SIG-M5 treated with dmso at 0.1 percent for 504 hours (cell line): ENCODE data around the gene KRTAP9-4.
"Not testable (repeated sequence)": the region's sequence is repeated elsewhere in the genome, so short reads cannot be mapped to it uniquely, and the experiment has no call there.

Experiments
- DNase-seq: peaks from one replicate; lab custom pipeline; 2025; ENCODE audit not compliant: unreplicated experiment; lab: John Stamatoyannopoulos, UW

KRTAP9-4 gene

GRCh38 chr17:41249637-41250240, at the start of gene KRTAP9-4:
KRTAP9-4 (plus strand) TSS chr17:41249687; CDS start chr17:41249721, 34 bp downstream.
- not testable (repeated sequence) for DNase-seq

GRCh38 chr17:41211845-41212466, 37.5 kb upstream of the KRTAP9-4 start:
- no peak for DNase-seq

GRCh38 chr17:41212524-41213169, 36.8 kb upstream of the KRTAP9-4 start:
- no peak for DNase-seq

GRCh38 chr17:41215681-41216080, 33.8 kb upstream of the KRTAP9-4 start:
- DNase-seq, result no peak

- DNase-seq, result no peak
Observed at GRCh38 chr17:41223821-41224220, 25.7 kb upstream of the KRTAP9-4 start.

- no peak for DNase-seq
Observed at GRCh38 chr17:41226051-41226450, 23.4 kb upstream of the KRTAP9-4 start.

GRCh38 chr17:41226598-41227095, 22.8 kb upstream of the KRTAP9-4 start, which contains the start of gene KRTAP9-2:
KRTAP9-2 (plus strand) TSS chr17:41226648; CDS start chr17:41226655, 7 bp downstream.
- not testable (repeated sequence) for DNase-seq

GRCh38 chr17:41230094-41230493, 19.4 kb upstream of the KRTAP9-4 start:
- DNase-seq, result no peak

- DNase-seq, result no peak
Observed at GRCh38 chr17:41231731-41232130, 17.8 kb upstream of the KRTAP9-4 start.

GRCh38 chr17:41232399-41233105, 16.9 kb upstream of the KRTAP9-4 start, which contains the start of gene KRTAP9-3:
KRTAP9-3 (plus strand) TSS chr17:41232449; CDS start chr17:41232502, 53 bp downstream.
- not testable (repeated sequence) for DNase-seq

GRCh38 chr17:41237116-41237515, 12.4 kb upstream of the KRTAP9-4 start:
- DNase-seq, result not testable (repeated sequence)

- not testable (repeated sequence) for DNase-seq
Observed at GRCh38 chr17:41237949-41238437, 11.5 kb upstream of the KRTAP9-4 start, which contains the start of gene KRTAP9-8. KRTAP9-8 (plus strand) TSS chr17:41237999; CDS start chr17:41238052, 53 bp downstream.

- DNase-seq, result not testable (repeated sequence)
Observed at GRCh38 chr17:41246995-41247787, 2.3 kb upstream of the KRTAP9-4 start.

GRCh38 chr17:41251261-41251660, 1.8 kb downstream of the KRTAP9-4 start:
- no peak for DNase-seq

- no peak for DNase-seq
Observed at GRCh38 chr17:41254861-41255260, 5.4 kb downstream of the KRTAP9-4 start.

- not testable (repeated sequence) for DNase-seq
Observed at GRCh38 chr17:41255381-41256290, 6.1 kb downstream of the KRTAP9-4 start, which contains the start of gene KRTAP9-9. KRTAP9-9 (plus strand) TSS chr17:41255384.

- no peak for DNase-seq
Observed at GRCh38 chr17:41256291-41256685, 6.8 kb downstream of the KRTAP9-4 start.

- DNase-seq, result no peak
Observed at GRCh38 chr17:41258406-41258805, 8.9 kb downstream of the KRTAP9-4 start.

GRCh38 chr17:41263212-41263611, 13.7 kb downstream of the KRTAP9-4 start:
- DNase-seq, result no peak
